HepG2 (cell line): ENCODE measurements around the gene SCAF8. TPM values are rescaled to one million over a fixed set of nuclear protein-coding genes. Genes with fewer than 3 reads are reported as not detected.

Experiments used
- ATAC-seq: fragments of 200-7000 bp; cut with Tn5 transposase; 3 replicates; pipeline ENCODE4 v1.9.1; 2020; ENCODE audit warnings: mild to moderate bottlenecking, moderate library complexity
- BruUV-seq: library from RNA; stranded (reverse); fragments of 400-500 nt; replicated peaks from 2 replicates; lab custom pipeline; 2021; lab: Mats Ljungman, UMichigan
- CTCF ChIA-PET: fragments of 300-600 bp; formaldehyde crosslinking; extraction: SDS; loops from one replicate; lab custom pipeline; 2021; ENCODE audit warnings: low total read pairs, inconsistent platforms, low intra/inter-chr PET ratio; lab: Yijun Ruan, JAX
- POLR2A ChIA-PET: fragments of 350-600 bp; sonication (Branson Sonifier 250); formaldehyde crosslinking; loops from one replicate; lab custom pipeline; 2020; ENCODE audit warnings: antibody characterized with exemption, inconsistent platforms; lab: Yijun Ruan, JAX
- DNase-seq: peaks from one replicate; pipeline ENCODE4 v3.0.0-alpha.2; 2015; ENCODE audit warnings: low spot score
- FAIRE-seq: peaks from 3 replicates; lab custom pipeline; 2011; peaks lifted over from hg19 to GRCh38; lab: Jason Lieb, UNC
- H2AFZ ChIP-seq: one replicate; pipeline ENCODE4 v1.6.1; 2011; ENCODE audit warnings: low read length, inconsistent platforms
- H3K27ac ChIP-seq: fragments of 300-600 bp; 3 replicates; pipeline ENCODE4 v1.8.0; 2011; ENCODE audit warnings: mixed run types, mild to moderate bottlenecking, mixed read lengths, low read length, inconsistent platforms; ENCODE audit not compliant: insufficient read depth; ENCODE audit errors: extremely low read length
- H3K27me3 ChIP-seq, 2 experiments: fragments of 200-600 bp in 1 of 2; 2 replicates in 1 of 2; 3 replicates in 1 of 2; pipeline versions ENCODE4 v1.6.0 to v1.8.0; 2011; ENCODE audit warnings: low read length in 2 of 2, mild to moderate bottlenecking in 2 of 2, moderate library complexity in 2 of 2, inconsistent platforms in 1 of 2; ENCODE audit not compliant: insufficient read depth in 2 of 2, control insufficient read depth in 1 of 2
- H3K36me3 ChIP-seq, 2 experiments: fragments of 200-600 bp in 1 of 2; replicated peaks in 1 of 2; 2 replicates in 1 of 2; 3 replicates in 1 of 2; pipeline versions ENCODE4 v1.5.1 to v1.8.0; 2011; ENCODE audit warnings: low read length in 2 of 2, inconsistent platforms in 1 of 2; ENCODE audit not compliant: insufficient read depth in 2 of 2, control insufficient read depth in 1 of 2
- H3K4me1 ChIP-seq: 2 replicates; pipeline ENCODE4 v1.5.1; 2012; ENCODE audit warnings: low read length, inconsistent platforms; ENCODE audit not compliant: insufficient read depth
- H3K4me2 ChIP-seq: 2 replicates; pipeline ENCODE4 v1.6.0; 2011; ENCODE audit warnings: low read depth, low read length, inconsistent platforms
- H3K4me3 ChIP-seq, 3 experiments: fragments of 200-600 bp in 1 of 3; sonication (generic), shearing (Covaris generic) in 1 of 3; replicated peaks in 1 of 3; 2 replicates each; pipeline ENCODE4 v1.5.1; 2011 to 2016; ENCODE audit warnings: low read length in 3 of 3, inconsistent platforms in 2 of 3, low read depth in 2 of 3, mild to moderate bottlenecking in 2 of 3, control low read depth in 1 of 3, mixed read lengths in 1 of 3; ENCODE audit not compliant: insufficient read depth in 1 of 3
- H3K79me2 ChIP-seq: one replicate; pipeline ENCODE4 v1.6.1; 2011; ENCODE audit warnings: low read length, inconsistent platforms; ENCODE audit not compliant: insufficient read depth
- H3K9ac ChIP-seq: 2 replicates; pipeline ENCODE4 v1.6.0; 2011; ENCODE audit warnings: mild to moderate bottlenecking, low read depth, low read length, inconsistent platforms; ENCODE audit not compliant: insufficient read depth
- H3K9me3 ChIP-seq: 2 replicates; pipeline ENCODE4 v1.5.1; 2012; ENCODE audit warnings: mild to moderate bottlenecking, low read length
- H4K20me1 ChIP-seq: 2 replicates; pipeline ENCODE4 v1.6.0; 2011; ENCODE audit warnings: inconsistent platforms, mild to moderate bottlenecking, low read length, moderate library complexity; ENCODE audit not compliant: insufficient read depth
- MAFF ChIP-seq: IDR thresholded peaks from 2 replicates; pipeline ENCODE4 v1.6.1; 2011; ENCODE audit warnings: low read depth, low read length, improper control_type of control experiment
- MAFK ChIP-seq, 2 experiments: IDR thresholded peaks in 1 of 2; conservative IDR thresholded peaks in 1 of 2; 2 replicates each; pipeline ENCODE4 v1.6.1; 2011; ENCODE audit warnings: improper control_type of control experiment in 2 of 2, low read length in 2 of 2
- SP140L ChIP-seq: sonication (generic); formaldehyde crosslinking; IDR thresholded peaks from 2 replicates; pipeline ENCODE4 v1.4.0; 2020; ENCODE audit warnings: missing genetic modification reagents, borderline replicate concordance
- TEAD2 ChIP-seq: sonication (generic); formaldehyde crosslinking; IDR thresholded peaks from 2 replicates; pipeline ENCODE4 v1.9.0; 2021; ENCODE audit warnings: missing genetic modification reagents
- ZFP36 ChIP-seq: fragments of 150-350 bp; IDR thresholded peaks from 2 replicates; pipeline ENCODE4 v1.6.1; 2018; ENCODE audit warnings: borderline replicate concordance, low read length, low read depth; ENCODE audit not compliant: partially characterized antibody
- ZNF337 ChIP-seq: sonication (generic); formaldehyde crosslinking; IDR thresholded peaks from 2 replicates; pipeline ENCODE4 v1.5.1; 2020; ENCODE audit warnings: missing genetic modification reagents, low read depth, mild to moderate bottlenecking, borderline replicate concordance
- WGBS: methylation state at CpG from one replicate; pipeline ENCODE4 v1.1.6; 2017; ENCODE audit warnings: low lambda C conversion rate; 5-methylcytosine and 5-hydroxymethylcytosine counted together
- in situ Hi-C: cut with HindIII; loops from 2 replicates; pipeline ENCODE4 v1.10.0; 2017; ENCODE audit warnings: low pct_unique_long_range_greater_than_20kb; ENCODE audit not compliant: extremely low pct_ligation_motif_present
- intact Hi-C: fragments of 100-400 bp; cut with micrococcal nuclease; formaldehyde crosslinking; loops from one replicate; pipeline ENCODE4 v1.10.0; 2022; ENCODE audit not compliant: unreplicated experiment
- polyA plus RNA-seq, 8 experiments: library from polyadenylated mRNA; depleted of rRNA in 3 of 8; stranded (reverse) in 7 of 8; unstranded in 1 of 8; fragments of >200 nt; fragmentation: Illumina TruSeq in 4 of 8; extraction: Trizol in 4 of 8; gene quantifications; 2 replicates each; pipeline versions ENCODE4 v1.2.1 to v1.2.3, GENCODE V29; 2011 to 2016; ENCODE audit warnings: low read depth in 4 of 8, missing spikeins in 1 of 8, mixed read lengths in 1 of 8; ENCODE audit not compliant: insufficient read depth in 1 of 8
- total RNA-seq, 5 experiments: library from RNA; depleted of rRNA; stranded (reverse); fragments of >200 nt; fragmentation: Illumina TruSeq; extraction: Trizol; gene quantifications; 2 replicates each; pipeline ENCODE4 v1.2.3, GENCODE V29; 2016; ENCODE audit warnings: low read depth in 1 of 5

The SCAF8 gene
- total and polyA plus RNA-seq, 2 of the 13 experiments (the other 11 are each of a cell fraction or from before 2014, with no cell fraction given) = 15.3 to 40.8 TPM

DNA sequence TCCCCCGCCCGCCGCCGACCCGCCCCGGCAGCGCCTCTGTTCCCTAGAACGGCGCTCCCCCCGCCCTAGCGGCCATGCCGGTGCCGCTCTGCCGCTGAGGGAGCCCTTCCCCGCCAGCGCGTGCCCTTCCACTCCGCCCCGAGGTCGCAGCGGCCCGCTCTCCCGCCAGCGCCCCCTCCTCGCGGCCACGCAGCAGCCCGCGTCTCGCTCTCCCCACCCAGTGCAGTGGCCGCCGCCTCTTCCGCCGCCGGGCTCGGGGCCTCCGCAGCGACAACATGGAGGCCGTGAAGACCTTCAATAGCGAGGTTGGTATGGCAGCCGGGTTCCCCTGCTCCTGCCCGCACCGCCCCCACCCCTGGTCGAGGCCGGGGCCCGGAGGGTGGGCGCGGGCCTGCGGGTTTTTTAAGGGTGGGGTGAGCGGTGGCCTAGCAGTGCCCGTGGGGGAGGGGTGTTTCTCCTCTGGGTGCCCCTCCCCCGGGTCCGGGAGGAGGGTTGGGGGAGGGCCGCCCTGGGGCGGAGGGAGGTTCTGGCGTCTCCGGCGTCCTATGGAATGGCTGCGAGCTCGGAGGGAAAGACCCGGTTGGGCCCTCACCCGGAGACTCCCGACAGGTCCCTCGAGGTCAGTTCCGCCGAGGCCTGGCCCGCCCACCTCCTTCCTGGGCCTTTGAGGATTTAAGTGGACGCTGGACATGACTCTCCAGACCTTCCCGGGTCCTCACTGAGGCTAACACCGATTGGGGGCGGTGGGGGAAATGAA, 588 bp downstream of the SCAF8 start (continued):
- TF ChIP-seq ZFP36 (no peak), SP140L (CRISPR knock-in tag) (no peak), TEAD2 (no peak)

- H3K9ac ChIP-seq = no peak overlapping the region
- WGBS = 91% methylated on average over 4 of the region's 4 CpGs
- no TSS peak for BruUV-seq
- no peak for DNase-seq
- peaks cover 5 to 32% of the 10 kb centered on the region in 2 experiments; a peak in 3 of 5 replicates for H3K36me3 ChIP-seq
- in situ Hi-C loops = no loop called here
- H3K4me3 ChIP-seq = no peak overlapping the region; a peak in 1 of 6 replicates
- POLR2A ChIA-PET = no interaction called here
- peaks cover 74% of the 10 kb centered on the region for H4K20me1 ChIP-seq
- no peak for ATAC-seq
- H3K27me3 ChIP-seq = no peaks in the 10 kb centered on the region; a peak in 2 of 5 replicates
- CTCF ChIA-PET = no interaction called here
- FAIRE-seq = no peak
- H3K4me1 ChIP-seq = peaks cover 79% of the 10 kb centered on the region
- intact Hi-C loops = no loop called here
- TF ChIP-seq MAFF = peak; percentile 51; the same call in 1 of the 2 replicates
- no peak for TF ChIP-seq ZNF337 (CRISPR knock-in tag)
- peak; percentile 36 to 60; a peak in 3 of 4 replicates for TF ChIP-seq MAFK (conservative IDR thresholded peaks at IDR 0.05 in 1 of 2, IDR thresholded peaks at IDR 0.05 in 1 of 2; ENCODE audit: low read length in 2 of 2)
- no peak overlapping the region for H2AFZ ChIP-seq
- peak overlapping the region; percentile 37; the same call in 1 of the 2 replicates for H3K4me2 ChIP-seq
- H3K79me2 ChIP-seq = peaks cover 75% of the 10 kb centered on the region
- no peak overlapping the region for H3K27ac ChIP-seq
- no peaks in the 10 kb centered on the region for H3K9me3 ChIP-seq
Measured at GRCh38 chr6:154736618-154737259, 3.5 kb downstream of the SCAF8 start.
